Measurements from ENCODE around the gene FRMD1. TPM values are rescaled to one million over a fixed set of nuclear protein-coding genes. Genes with fewer than 3 reads are reported as not detected.

The FRMD1 gene
- total RNA-seq, 1 experiment from 2014 or later = not detected

GRCh38 chr6:168039849-168040248 lies 39.2 kb downstream of the FRMD1 start:
- Mint-ChIP-seq H3K27me3 (ENCODE audit: insufficient read depth, unreplicated experiment) (no peaks in the 10 kb centered on the region), H3K4me3 (ENCODE audit: unreplicated experiment) (no peak overlapping the region), H3K4me1 (ENCODE audit: insufficient read depth, unreplicated experiment) (peaks cover 16% of the 10 kb centered on the region), H3K27ac (ENCODE audit: low read depth, unreplicated experiment) (no peak overlapping the region), H3K36me3 (ENCODE audit: insufficient read depth, unreplicated experiment) (no peaks in the 10 kb centered on the region), H3K9me3 (ENCODE audit: unreplicated experiment) (no peaks in the 10 kb centered on the region)
- DNase-seq (ENCODE audit: unreplicated experiment) = no peak
- no TSS peak for BruUV-seq (replicated peaks)
- intact Hi-C loops (cut with micrococcal nuclease) = no loop called here
- CTCF ChIA-PET = interaction anchor here (0.7 kb wide), 1 partner anchor 274 kb away, joined by 5 read pairs; no protein-coding TSS in a partner anchor
- no peak for TF ChIP-seq CTCF (IDR thresholded peaks at IDR 0.05; ENCODE audit: unreplicated experiment)
- POLR2A ChIA-PET = interaction anchor here (0.7 kb wide), 1 partner anchor 59 kb away, joined by 3 read pairs; no protein-coding TSS in a partner anchor

GRCh38 chr6:168039301-168039700 lies 39.7 kb downstream of the FRMD1 start:
- no peak for TF ChIP-seq CTCF (IDR thresholded peaks at IDR 0.05; ENCODE audit: unreplicated experiment)
- peaks cover 16% of the 10 kb centered on the region for H3K4me1 Mint-ChIP-seq (ENCODE audit: insufficient read depth, unreplicated experiment)
- DNase-seq (ENCODE audit: unreplicated experiment) = no peak
- H3K9me3 Mint-ChIP-seq (ENCODE audit: unreplicated experiment) = no peaks in the 10 kb centered on the region
- intact Hi-C loops (cut with micrococcal nuclease) = no loop called here
- ChIA-PET POLR2A (interaction anchor here (0.7 kb wide), 1 partner anchor 19 kb away, joined by 3 read pairs; no protein-coding TSS in a partner anchor), CTCF (interaction anchor here (1.0 kb wide), 1 partner anchor 21 kb away, joined by 3 read pairs; no protein-coding TSS in a partner anchor)
- H3K36me3 Mint-ChIP-seq (ENCODE audit: insufficient read depth, unreplicated experiment) = no peaks in the 10 kb centered on the region
- H3K27ac Mint-ChIP-seq (ENCODE audit: low read depth, unreplicated experiment) = no peak overlapping the region
- BruUV-seq (replicated peaks) = no TSS peak
- H3K27me3 Mint-ChIP-seq (ENCODE audit: insufficient read depth, unreplicated experiment) = no peaks in the 10 kb centered on the region
- H3K4me3 Mint-ChIP-seq (ENCODE audit: unreplicated experiment) = no peak overlapping the region

GRCh38 chr6:168038576-168039140 lies 40.4 kb downstream of the FRMD1 start:
- Mint-ChIP-seq H3K4me3 (ENCODE audit: unreplicated experiment) (no peak overlapping the region), H3K27ac (ENCODE audit: low read depth, unreplicated experiment) (no peak overlapping the region), H3K36me3 (ENCODE audit: insufficient read depth, unreplicated experiment) (no peaks in the 10 kb centered on the region), H3K27me3 (ENCODE audit: insufficient read depth, unreplicated experiment) (no peaks in the 10 kb centered on the region), H3K4me1 (ENCODE audit: insufficient read depth, unreplicated experiment) (peaks cover 16% of the 10 kb centered on the region), H3K9me3 (ENCODE audit: unreplicated experiment) (no peaks in the 10 kb centered on the region)
- BruUV-seq (replicated peaks) = no TSS peak
- no peak for TF ChIP-seq CTCF (IDR thresholded peaks at IDR 0.05; ENCODE audit: unreplicated experiment)
- intact Hi-C loops (cut with micrococcal nuclease) = no loop called here
- ChIA-PET POLR2A (interaction anchor here (0.7 kb wide), 1 partner anchor 18 kb away, joined by 3 read pairs; no protein-coding TSS in a partner anchor), CTCF (interaction anchor here (1.0 kb wide), 1 partner anchor 22 kb away, joined by 3 read pairs; no protein-coding TSS in a partner anchor)
- DNase-seq (ENCODE audit: unreplicated experiment) = no peak

- DNase-seq (ENCODE audit: unreplicated experiment) = no peak
- intact Hi-C loops (cut with micrococcal nuclease) = no loop called here
- CTCF ChIA-PET = interaction anchor here (0.6 kb wide), 1 partner anchor 850 kb away, joined by 6 read pairs; no protein-coding TSS in a partner anchor
These were observed 41.2 kb downstream of the FRMD1 start for GRCh38 chr6:168037856-168038255.

More at GRCh38 chr6:168037856-168038255, 41.2 kb downstream of the FRMD1 start:
- no peak for TF ChIP-seq CTCF (IDR thresholded peaks at IDR 0.05; ENCODE audit: unreplicated experiment)
- Mint-ChIP-seq H3K27me3 (ENCODE audit: insufficient read depth, unreplicated experiment) (no peaks in the 10 kb centered on the region), H3K4me1 (ENCODE audit: insufficient read depth, unreplicated experiment) (peaks cover 16% of the 10 kb centered on the region), H3K27ac (ENCODE audit: low read depth, unreplicated experiment) (no peak overlapping the region), H3K4me3 (ENCODE audit: unreplicated experiment) (no peak overlapping the region), H3K9me3 (ENCODE audit: unreplicated experiment) (no peaks in the 10 kb centered on the region), H3K36me3 (ENCODE audit: insufficient read depth, unreplicated experiment) (no peaks in the 10 kb centered on the region)
- POLR2A ChIA-PET = no interaction called here
- BruUV-seq (replicated peaks) = no TSS peak

Data from MCF 10A (cell line).